ENCODE measurements around the gene KCTD10.

- TF ChIP-seq, protein P1, sequence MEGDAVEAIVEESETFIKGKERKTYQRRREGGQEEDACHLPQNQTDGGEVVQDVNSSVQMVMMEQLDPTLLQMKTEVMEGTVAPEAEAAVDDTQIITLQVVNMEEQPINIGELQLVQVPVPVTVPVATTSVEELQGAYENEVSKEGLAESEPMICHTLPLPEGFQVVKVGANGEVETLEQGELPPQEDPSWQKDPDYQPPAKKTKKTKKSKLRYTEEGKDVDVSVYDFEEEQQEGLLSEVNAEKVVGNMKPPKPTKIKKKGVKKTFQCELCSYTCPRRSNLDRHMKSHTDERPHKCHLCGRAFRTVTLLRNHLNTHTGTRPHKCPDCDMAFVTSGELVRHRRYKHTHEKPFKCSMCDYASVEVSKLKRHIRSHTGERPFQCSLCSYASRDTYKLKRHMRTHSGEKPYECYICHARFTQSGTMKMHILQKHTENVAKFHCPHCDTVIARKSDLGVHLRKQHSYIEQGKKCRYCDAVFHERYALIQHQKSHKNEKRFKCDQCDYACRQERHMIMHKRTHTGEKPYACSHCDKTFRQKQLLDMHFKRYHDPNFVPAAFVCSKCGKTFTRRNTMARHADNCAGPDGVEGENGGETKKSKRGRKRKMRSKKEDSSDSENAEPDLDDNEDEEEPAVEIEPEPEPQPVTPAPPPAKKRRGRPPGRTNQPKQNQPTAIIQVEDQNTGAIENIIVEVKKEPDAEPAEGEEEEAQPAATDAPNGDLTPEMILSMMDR (IDR thresholded peaks at IDR 0.05), result no peak
- TF ChIP-seq POLR2A (IDR thresholded peaks at IDR 0.05) (no peak), EP300 (IDR thresholded peaks at IDR 0.05) (no peak)
These were observed 36.9 kb upstream of the KCTD10 start for GRCh38 chr12:109513977-109514376.
